Measurements from ENCODE around the gene NRXN2. TPM values are rescaled to one million over a fixed set of nuclear protein-coding genes. Genes with fewer than 3 reads are reported as not detected.

The NRXN2 gene
- polyA plus RNA-seq, 3 donors, result 0.07 TPM; not detected in 2

- Histone ChIP-seq H3K9ac (ENCODE audit: insufficient read depth, low read length, poor library complexity, severe bottlenecking) (no peak overlapping the region), H3K4me1 (ENCODE audit: control insufficient read depth in 1 of 2, insufficient read depth in 2 of 2, low read length in 2 of 2) (peaks cover 32 to 51% of the 10 kb centered on the region in 2 donors), H3K79me2 (ENCODE audit: insufficient read depth, low read length) (peaks cover 98% of the 10 kb centered on the region), H3K4me3 (replicated peaks in 1 of 3; ENCODE audit: low read depth in 2 of 3, low read length in 3 of 3) (peak overlapping the region; percentile 8 to 73 (median 35)), H4K20me1 (ENCODE audit: insufficient read depth, low read length) (peaks cover 98% of the 10 kb centered on the region), H3K4me2 (replicated peaks; ENCODE audit: extremely low read depth, low read length, poor library complexity, severe bottlenecking) (peak overlapping the region; percentile 84), H3K27ac (ENCODE audit: low read depth in 1 of 2, low read length in 2 of 2) (peak overlapping the region in 1 of 2 donors; percentile 73), H2AFZ (ENCODE audit: insufficient read depth, low read depth, low read length, poor library complexity, severe bottlenecking) (no peak overlapping the region), H3K36me3 (replicated peaks in 1 of 2; ENCODE audit: control insufficient read depth in 1 of 2, insufficient read depth in 2 of 2, low read length in 2 of 2) (peaks cover 89 to 94% of the 10 kb centered on the region in 2 donors), H3K27me3 (ENCODE audit: control insufficient read depth in 2 of 2, insufficient read depth in 2 of 2, low read length in 2 of 2) (no peaks in the 10 kb centered on the region), H3K9me3 (replicated peaks in 1 of 2; ENCODE audit: control insufficient read depth in 1 of 2, insufficient read depth in 1 of 2, low read length in 2 of 2) (no peaks in the 10 kb centered on the region)
- H3K27ac Mint-ChIP-seq, result peak overlapping the region; percentile 85 to 94 (median 92)
- WGBS (ENCODE audit: insufficient coverage), result no CpG with 5 or more reads among the region's 2 CpGs
- peaks cover 97 to 99% of the 10 kb centered on the region in 2 donors for H3K36me3 Mint-ChIP-seq
- H3K4me1 Mint-ChIP-seq, result peaks cover 56% of the 10 kb centered on the region
- H3K4me3 Mint-ChIP-seq, result peak overlapping the region; percentile 58 to 75
- peaks cover 0 to 1% (median 0%) of the 10 kb centered on the region in 3 donors for H3K27me3 Mint-ChIP-seq (ENCODE audit: low read depth in 3 of 3)
- TF ChIP-seq CTCF (IDR thresholded peaks at IDR 0.05), result no peak
- H3K9me3 Mint-ChIP-seq, result no peaks in the 10 kb centered on the region
- intact Hi-C loops (cut with micrococcal nuclease), result loop anchor here (2.0 kb wide), 1 partner anchor 27 kb away; the partner anchor contains the start of gene RASGRP2 (in 2 of the 2)
- peak; percentile 33 to 48 (median 46) for DNase-seq
Observed at GRCh38 chr11:64771861-64772260, 48.9 kb upstream of the NRXN2 start.

DNA sequence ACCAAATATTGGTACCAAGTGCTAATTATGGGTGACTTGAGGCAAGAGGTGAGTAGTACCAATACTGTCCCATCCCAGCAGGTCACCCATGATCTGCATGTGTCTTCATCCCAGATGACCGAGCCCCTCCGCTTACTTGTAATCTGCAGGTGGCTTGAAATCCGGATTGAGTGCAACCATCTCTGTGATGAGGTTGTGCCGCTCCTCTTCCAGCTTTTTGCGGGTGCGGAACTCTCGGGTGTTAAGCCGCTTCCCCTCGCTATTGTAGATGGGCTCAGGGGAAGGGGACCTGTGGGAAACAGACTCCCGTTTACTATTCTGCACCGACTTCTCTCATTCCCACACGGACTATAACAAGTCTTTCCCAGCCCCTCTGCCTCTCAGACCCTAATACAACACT lies 47.1 kb upstream of the NRXN2 start:
- H2AFZ ChIP-seq (ENCODE audit: insufficient read depth, low read depth, low read length, poor library complexity, severe bottlenecking), result no peak overlapping the region
- no peak overlapping the region for H3K4me3 ChIP-seq (replicated peaks in 1 of 3; ENCODE audit: low read depth in 2 of 3, low read length in 3 of 3)
- Mint-ChIP-seq H3K36me3 (peaks cover 91 to 97% of the 10 kb centered on the region in 2 donors), H3K27me3 (ENCODE audit: low read depth in 3 of 3) (peaks cover 0 to 1% (median 1%) of the 10 kb centered on the region in 3 donors), H3K27ac (peak overlapping the region in 1 of 7 donors; percentile 5), H3K9me3 (no peaks in the 10 kb centered on the region), H3K4me3 (no peak overlapping the region), H3K4me1 (peaks cover 40% of the 10 kb centered on the region)
- H3K27ac ChIP-seq (ENCODE audit: low read depth in 1 of 2, low read length in 2 of 2), result no peak overlapping the region
- peaks cover 98% of the 10 kb centered on the region for H4K20me1 ChIP-seq (ENCODE audit: insufficient read depth, low read length)
- no peak overlapping the region for H3K9ac ChIP-seq (ENCODE audit: insufficient read depth, low read length, poor library complexity, severe bottlenecking)
- H3K36me3 ChIP-seq (replicated peaks in 1 of 2; ENCODE audit: control insufficient read depth in 1 of 2, insufficient read depth in 2 of 2, low read length in 2 of 2), result peaks cover 87 to 92% of the 10 kb centered on the region in 2 donors
- no peaks in the 10 kb centered on the region for H3K9me3 ChIP-seq (replicated peaks in 1 of 2; ENCODE audit: control insufficient read depth in 1 of 2, insufficient read depth in 1 of 2, low read length in 2 of 2)
- intact Hi-C loops (cut with micrococcal nuclease), result loop anchor here in 1 of 2 donors (2.0 kb wide), 1 partner anchor 25 kb away; the partner anchor contains the start of gene RASGRP2
- H3K4me1 ChIP-seq (ENCODE audit: control insufficient read depth in 1 of 2, insufficient read depth in 2 of 2, low read length in 2 of 2), result peaks cover 24 to 41% of the 10 kb centered on the region in 2 donors
- TF ChIP-seq CTCF (IDR thresholded peaks at IDR 0.05), result no peak
- no peak for DNase-seq
- no peak overlapping the region for H3K4me2 ChIP-seq (replicated peaks; ENCODE audit: extremely low read depth, low read length, poor library complexity, severe bottlenecking)
- no CpG with 5 or more reads among the region's 12 CpGs for WGBS (ENCODE audit: insufficient coverage)
- H3K79me2 ChIP-seq (ENCODE audit: insufficient read depth, low read length), result peaks cover 90% of the 10 kb centered on the region
- H3K27me3 ChIP-seq (ENCODE audit: control insufficient read depth in 2 of 2, insufficient read depth in 2 of 2, low read length in 2 of 2), result no peaks in the 10 kb centered on the region
